H1 (cell line): Measurements from ENCODE around the gene OR1I1. TPM values are rescaled to one million over a fixed set of nuclear protein-coding genes. Genes with fewer than 3 reads are reported as not detected.
A peak's percentile ranks its signal among the peaks of the same experiment; 100 is the strongest.

Experiments
- CTCF ChIA-PET: fragments of 300-600 bp; sonication (Branson Sonifier 250); formaldehyde crosslinking; loops from one replicate; lab custom pipeline; 2021; ENCODE audit not compliant: partially characterized antibody; lab: Charles Lee
- POLR2A ChIA-PET: fragments of 300-600 bp; sonication (Branson Sonifier 250); formaldehyde crosslinking; loops from one replicate; lab custom pipeline; 2021; ENCODE audit warnings: inconsistent platforms; ENCODE audit not compliant: partially characterized antibody; lab: Charles Lee
- DNase-seq, 2 experiments: peaks; one replicate each; pipeline versions ENCODE4 v3.0.0 to v3.0.0-alpha.2; 2010 to 2022; ENCODE audit warnings: low spot score in 2 of 2, low read depth in 1 of 2, mixed read lengths in 1 of 2
- FAIRE-seq: peaks from 2 replicates; lab custom pipeline; 2011; peaks lifted over from hg19 to GRCh38; lab: Jason Lieb, UNC
- H2AFZ ChIP-seq: 2 replicates; pipeline ENCODE4 v1.8.1; 2012; ENCODE audit warnings: low read length, inconsistent platforms
- H2AK5ac ChIP-seq: 2 replicates; pipeline ENCODE4 v1.6.1; 2013; ENCODE audit warnings: low read depth, low read length
- H2BK120ac ChIP-seq: replicated peaks from 2 replicates; pipeline ENCODE3; 2013; ENCODE audit warnings: low read depth, low read length, inconsistent platforms
- H2BK12ac ChIP-seq: 2 replicates; pipeline ENCODE4 v1.6.1; 2013; ENCODE audit warnings: low read depth, low read length
- H2BK15ac ChIP-seq: 2 replicates; pipeline ENCODE4 v1.6.1; 2013; ENCODE audit warnings: low read length
- H2BK20ac ChIP-seq: 2 replicates; pipeline ENCODE4 v1.6.1; 2013; ENCODE audit warnings: low read length
- H2BK5ac ChIP-seq: 2 replicates; pipeline ENCODE4 v1.6.1; 2013; ENCODE audit warnings: low read depth, low read length
- H3K14ac ChIP-seq: 2 replicates; pipeline ENCODE4 v1.6.1; 2013; ENCODE audit warnings: inconsistent platforms; ENCODE audit not compliant: insufficient read length
- H3K18ac ChIP-seq: 2 replicates; pipeline ENCODE4 v1.6.1; 2013; ENCODE audit warnings: low read length; ENCODE audit errors: extremely low read depth
- H3K23ac ChIP-seq: 2 replicates; pipeline ENCODE4 v1.6.1; 2013; ENCODE audit warnings: inconsistent platforms; ENCODE audit not compliant: insufficient read length
- H3K23me2 ChIP-seq: 2 replicates; pipeline ENCODE4 v1.6.1; 2013; ENCODE audit warnings: low read depth, low read length
- H3K27ac ChIP-seq: 2 replicates; pipeline ENCODE4 v1.6.1; 2011; ENCODE audit warnings: low read depth, low read length, inconsistent platforms
- H3K27me3 ChIP-seq, 4 experiments: replicated peaks in 1 of 4; 1 replicate in 1 of 4; 2 replicates in 3 of 4; pipeline versions ENCODE4 v1.6.1 to v1.8.1; 2011 to 2013; ENCODE audit warnings: low read length in 3 of 4, mild to moderate bottlenecking in 3 of 4, inconsistent platforms in 2 of 4, mixed read lengths in 2 of 4, moderate library complexity in 1 of 4; ENCODE audit not compliant: control insufficient read depth in 3 of 4, insufficient read depth in 3 of 4; ENCODE audit errors: extremely low read depth in 1 of 4
- H3K36me3 ChIP-seq, 4 experiments: 2 replicates each; pipeline versions ENCODE4 v1.6.1 to v1.8.1; 2011 to 2013; ENCODE audit warnings: mild to moderate bottlenecking in 4 of 4, low read length in 3 of 4, moderate library complexity in 2 of 4, control low read depth in 1 of 4, inconsistent platforms in 1 of 4; ENCODE audit not compliant: insufficient read depth in 4 of 4, control insufficient read depth in 2 of 4
- H3K4ac ChIP-seq: replicated peaks from 2 replicates; pipeline ENCODE3; 2013; ENCODE audit warnings: low read length, low read depth, mixed read lengths, inconsistent platforms; ENCODE audit not compliant: insufficient read length
- H3K4me1 ChIP-seq, 4 experiments: replicated peaks in 1 of 4; 1 replicate in 1 of 4; 2 replicates in 3 of 4; pipeline versions ENCODE4 v1.6.1 to v1.8.1; 2011 to 2013; ENCODE audit warnings: low read length in 3 of 4, inconsistent platforms in 2 of 4, mixed read lengths in 1 of 4; ENCODE audit not compliant: insufficient read depth in 4 of 4, control insufficient read depth in 3 of 4
- H3K4me2 ChIP-seq, 2 experiments: 2 replicates each; pipeline versions ENCODE4 v1.6.1 to v1.8.1; 2011 to 2013; ENCODE audit warnings: low read depth in 2 of 2, low read length in 2 of 2, control low read depth in 1 of 2, inconsistent platforms in 1 of 2, mild to moderate bottlenecking in 1 of 2; ENCODE audit not compliant: insufficient read depth in 1 of 2
- H3K4me3 ChIP-seq, 4 experiments: fragments of 200-600, 300-600 bp in 1 of 4; sonication (generic), shearing (Covaris generic), sonication (Bioruptor Twin) in 1 of 4; 2 replicates each; pipeline versions ENCODE4 v1.5.1 to v1.8.1; 2011 to 2016; ENCODE audit warnings: low read length in 4 of 4, low read depth in 3 of 4, control low read depth in 2 of 4, inconsistent platforms in 2 of 4, mild to moderate bottlenecking in 2 of 4, mixed read lengths in 1 of 4, moderate library complexity in 1 of 4; ENCODE audit not compliant: insufficient read depth in 2 of 4; ENCODE audit errors: extremely low read depth in 1 of 4
- H3K56ac ChIP-seq: replicated peaks from 2 replicates; pipeline ENCODE3; 2013; ENCODE audit warnings: low read depth, mild to moderate bottlenecking, mixed read lengths, low read length, inconsistent platforms; ENCODE audit not compliant: insufficient read length
- H3K79me1 ChIP-seq: 2 replicates; pipeline ENCODE4 v1.6.1; 2013; ENCODE audit warnings: low read depth, low read length, control low read depth
- H3K79me2 ChIP-seq, 2 experiments: 2 replicates each; pipeline versions ENCODE4 v1.6.1 to v1.8.1; 2012 to 2013; ENCODE audit warnings: low read length in 2 of 2, mild to moderate bottlenecking in 2 of 2, inconsistent platforms in 1 of 2; ENCODE audit not compliant: insufficient read depth in 2 of 2, control insufficient read depth in 1 of 2
- H3K9ac ChIP-seq, 4 experiments: replicated peaks in 1 of 4; 1 replicate in 1 of 4; 2 replicates in 3 of 4; pipeline versions ENCODE4 v1.6.1 to v1.8.1; 2011 to 2013; ENCODE audit warnings: low read depth in 3 of 4, low read length in 3 of 4, control low read depth in 2 of 4, mild to moderate bottlenecking in 2 of 4, moderate library complexity in 2 of 4, inconsistent platforms in 1 of 4; ENCODE audit errors: extremely low read depth in 1 of 4
- H3K9me3 ChIP-seq, 2 experiments: 2 replicates each; pipeline versions ENCODE4 v1.6.1 to v1.8.1; 2012 to 2013; ENCODE audit warnings: mild to moderate bottlenecking in 2 of 2, moderate library complexity in 2 of 2, control low read depth in 1 of 2, inconsistent platforms in 1 of 2, low read depth in 1 of 2, low read length in 1 of 2, mixed read lengths in 1 of 2; ENCODE audit not compliant: insufficient read depth in 2 of 2
- H4K20me1 ChIP-seq, 2 experiments: replicated peaks in 1 of 2; 2 replicates each; pipeline versions ENCODE3 to v1.8.1; 2011 to 2013; ENCODE audit warnings: inconsistent platforms in 2 of 2, low read length in 2 of 2, mild to moderate bottlenecking in 1 of 2; ENCODE audit not compliant: insufficient read depth in 2 of 2, control insufficient read depth in 1 of 2
- H4K5ac ChIP-seq: 2 replicates; pipeline ENCODE4 v1.6.1; 2013; ENCODE audit warnings: low read length, low read depth, mixed read lengths, inconsistent platforms; ENCODE audit not compliant: insufficient read length
- H4K8ac ChIP-seq: 2 replicates; pipeline ENCODE4 v1.8.0; 2013; ENCODE audit warnings: mild to moderate bottlenecking, moderate library complexity, low read length, inconsistent platforms; ENCODE audit not compliant: insufficient read depth; ENCODE audit errors: extremely low read depth
- H4K91ac ChIP-seq: replicated peaks from 2 replicates; pipeline ENCODE3; 2013; ENCODE audit warnings: low read length, mixed read lengths, inconsistent platforms; ENCODE audit not compliant: insufficient read length
- ATF3 ChIP-seq: IDR thresholded peaks from 2 replicates; pipeline ENCODE4 v1.6.1; 2011; ENCODE audit warnings: low read depth, mild to moderate bottlenecking, low read length; ENCODE audit not compliant: insufficient read depth
- CTCF ChIP-seq, 3 experiments: IDR thresholded peaks; 1 replicate in 2 of 3; 2 replicates in 1 of 3; pipeline versions ENCODE4 v1.5.1 to v1.6.1; 2011; ENCODE audit warnings: low read length in 3 of 3, mild to moderate bottlenecking in 3 of 3, inconsistent platforms in 2 of 3, low read depth in 1 of 3, moderate library complexity in 1 of 3; ENCODE audit not compliant: insufficient read depth in 1 of 3; ENCODE audit errors: control extremely low read depth in 1 of 3
- TBP ChIP-seq: IDR thresholded peaks from 2 replicates; pipeline ENCODE4 v1.6.1; 2011; ENCODE audit warnings: low read depth, low read length, improper control_type of control experiment
- WGBS, 2 experiments: shearing (Covaris generic) in 1 of 2; methylation state at CpG; one replicate each; pipeline versions ENCODE4 v1.1.6 to v1.1.7; 2013 to 2015; ENCODE audit warnings: low lambda C conversion rate in 2 of 2, mixed read lengths in 2 of 2, inconsistent platforms in 1 of 2, low coverage in 1 of 2, missing lambda C conversion rate in 1 of 2; ENCODE audit not compliant: insufficient replicate concordance in 2 of 2, insufficient coverage in 1 of 2, insufficient read length in 1 of 2; ENCODE audit errors: extremely low coverage in 1 of 2, missing lambda C conversion rate in 1 of 2; 5-methylcytosine and 5-hydroxymethylcytosine counted together
- polyA plus RNA-seq, 7 experiments: library from polyadenylated mRNA; depleted of rRNA in 3 of 7; stranded (reverse) in 5 of 7; unstranded in 2 of 7; fragments of >200 nt in 5 of 7; fragments of 200-250 nt in 2 of 7; gene quantifications; 1 replicate in 5 of 7; 2 replicates in 1 of 7; 4 replicates in 1 of 7; pipeline versions ENCODE4 v1.2.1 to v1.2.3, GENCODE V29; 2011 to 2013; ENCODE audit warnings: missing spikeins in 2 of 7, mixed read lengths in 2 of 7
- total RNA-seq: library from RNA; stranded (reverse); fragmentation: NEBNext Ultra II Directional; extraction: Animal tissue kit (Norgen Biotek cat#: 25700); gene quantifications from 2 replicates; pipeline ENCODE4 v1.2.1, GENCODE V29; 2021

Gene OR1I1
- total and polyA plus RNA-seq, 2 of the 8 experiments (the other 6 are each of a cell fraction or from before 2014, with no cell fraction given): not detected

- Histone ChIP-seq H2AFZ (no peak overlapping the region), H3K4ac (no peak overlapping the region), H4K8ac (no peak overlapping the region), H2AK5ac (no peak overlapping the region), H3K4me2 (no peak overlapping the region), H3K18ac (no peak overlapping the region), H3K23me2 (peaks cover 9% of the 10 kb centered on the region), H4K91ac (no peak overlapping the region), H2BK120ac (no peak overlapping the region), H3K14ac (no peak overlapping the region), H3K36me3 (peaks cover 25 to 65% (median 50%) of the 10 kb centered on the region in 4 experiments), H3K23ac (no peak overlapping the region), H2BK5ac (no peak overlapping the region), H3K27ac (no peak overlapping the region), H4K20me1 (peaks cover 2 to 7% of the 10 kb centered on the region in 2 experiments), H3K56ac (no peak overlapping the region), H3K79me2 (peaks cover 0 to 11% of the 10 kb centered on the region in 2 experiments; a peak in 2 of 4 replicates), H2BK12ac (no peak overlapping the region), H3K4me3 (no peak overlapping the region), H2BK15ac (no peak overlapping the region), H3K9me3 (no peaks in the 10 kb centered on the region), H2BK20ac (no peak overlapping the region), H4K5ac (no peak overlapping the region), H3K27me3 (no peaks in the 10 kb centered on the region), H3K4me1 (peaks cover 4 to 10% (median 6%) of the 10 kb centered on the region in 4 experiments), H3K79me1 (no peaks in the 10 kb centered on the region; the same call in 1 of the 2 replicates), H3K9ac (no peak overlapping the region)
- TF ChIP-seq TBP (no peak), ATF3 (no peak), CTCF (IDR thresholded peaks at IDR 0.05; ENCODE audit: control extremely low read depth in 1 of 3, insufficient read depth in 1 of 3, low read depth in 1 of 3, low read length in 3 of 3) (peak in 2 of 3 experiments; percentile 18 to 38; a peak in 2 of 4 replicates)
- peak in 1 of 2 experiments; percentile 50 for DNase-seq
- POLR2A ChIA-PET: interaction anchor here (0.6 to 7.9 kb wide), 10 partner anchors 9 to 812 kb away, joined by 3 to 67 read pairs (median 3); partner anchors contain the start of genes AKAP8L and EPHX3
- peak; percentile 75 for FAIRE-seq
- 89% methylated on average over 11 of the region's 11 CpGs; no CpG with 5 or more reads in 1 of the 2 experiments for WGBS, 2 experiments
- CTCF ChIA-PET: interaction anchor here (0.6 to 4.5 kb wide), 9 partner anchors 8 to 448 kb away, joined by 3 to 37 read pairs (median 3); no protein-coding TSS in a partner anchor
Observed at GRCh38 chr19:15112385-15112784, 30.4 kb downstream of the OR1I1 start.
